Measurements from ENCODE around the gene RBFA.

DNA sequence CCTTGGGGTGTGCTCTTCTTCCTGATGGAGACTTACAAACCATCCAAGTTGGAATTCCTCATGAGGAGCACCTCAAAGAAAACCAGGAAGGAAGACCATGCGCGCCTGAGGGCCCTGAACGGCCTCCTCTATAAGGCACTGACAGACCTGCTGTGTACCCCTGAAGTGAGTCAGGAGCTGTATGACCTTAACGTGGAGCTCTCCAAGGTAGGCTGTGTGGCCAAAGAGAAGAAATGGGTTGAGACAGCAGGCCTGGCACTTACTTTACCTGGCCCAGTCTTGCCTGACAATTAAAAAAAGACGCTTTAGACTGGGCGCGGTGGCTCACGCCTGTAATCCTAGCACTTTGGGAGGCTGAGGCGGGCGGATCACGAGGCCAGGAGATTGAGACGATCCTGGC is 3.1 kb downstream of the RBFA start:
- TF ChIP-seq, protein P1, sequence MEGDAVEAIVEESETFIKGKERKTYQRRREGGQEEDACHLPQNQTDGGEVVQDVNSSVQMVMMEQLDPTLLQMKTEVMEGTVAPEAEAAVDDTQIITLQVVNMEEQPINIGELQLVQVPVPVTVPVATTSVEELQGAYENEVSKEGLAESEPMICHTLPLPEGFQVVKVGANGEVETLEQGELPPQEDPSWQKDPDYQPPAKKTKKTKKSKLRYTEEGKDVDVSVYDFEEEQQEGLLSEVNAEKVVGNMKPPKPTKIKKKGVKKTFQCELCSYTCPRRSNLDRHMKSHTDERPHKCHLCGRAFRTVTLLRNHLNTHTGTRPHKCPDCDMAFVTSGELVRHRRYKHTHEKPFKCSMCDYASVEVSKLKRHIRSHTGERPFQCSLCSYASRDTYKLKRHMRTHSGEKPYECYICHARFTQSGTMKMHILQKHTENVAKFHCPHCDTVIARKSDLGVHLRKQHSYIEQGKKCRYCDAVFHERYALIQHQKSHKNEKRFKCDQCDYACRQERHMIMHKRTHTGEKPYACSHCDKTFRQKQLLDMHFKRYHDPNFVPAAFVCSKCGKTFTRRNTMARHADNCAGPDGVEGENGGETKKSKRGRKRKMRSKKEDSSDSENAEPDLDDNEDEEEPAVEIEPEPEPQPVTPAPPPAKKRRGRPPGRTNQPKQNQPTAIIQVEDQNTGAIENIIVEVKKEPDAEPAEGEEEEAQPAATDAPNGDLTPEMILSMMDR (IDR thresholded peaks at IDR 0.05), result no peak
- TF ChIP-seq ZFX (IDR thresholded peaks at IDR 0.05; ENCODE audit: borderline replicate concordance), result no peak

Data from 22Rv1 (cell line).